Gastroesophageal sphincter (tissue), 4 donors: ENCODE data around the gene MOB3A. TPM values are rescaled to one million over a fixed set of nuclear protein-coding genes. Genes with fewer than 3 reads are reported as not detected.

ENCODE experiments used
- ATAC-seq: fragments of 150-250 bp; one replicate; pipeline ENCODE4 v1.9.1; 2016; ENCODE audit warnings: mild to moderate bottlenecking, moderate library complexity
- H3K27ac ChIP-seq, 4 donors: fragments of 200-600 bp; sonication (generic) in 3 of 4; 1 replicate in 3 of 4; 2 replicates in 1 of 4; pipeline ENCODE4 v1.5.1; 2016 to 2019
- H3K27me3 ChIP-seq: fragments of 200-600 bp; sonication (generic); one replicate; pipeline ENCODE4 v1.5.1; 2019
- H3K36me3 ChIP-seq, 2 donors: fragments of 200-600 bp; sonication (generic); one replicate each; pipeline ENCODE4 v1.5.1; 2019; ENCODE audit warnings: control low read depth in 1 of 2
- H3K4me1 ChIP-seq, 3 donors: fragments of 200-600 bp; sonication (generic); 1 replicate in 2 of 3; 2 replicates in 1 of 3; pipeline ENCODE4 v1.5.1; 2016 to 2019; ENCODE audit warnings: control low read depth in 2 of 3
- H3K4me3 ChIP-seq, 2 donors: fragments of 200-600 bp; sonication (generic); one replicate each; pipeline ENCODE4 v1.5.1; 2019; ENCODE audit warnings: mild to moderate bottlenecking in 1 of 2, moderate library complexity in 1 of 2
- H3K9me3 ChIP-seq, 3 donors: fragments of 200-600 bp; sonication (generic); one replicate each; pipeline ENCODE4 v1.5.1; 2017 to 2019; ENCODE audit warnings: control low read depth in 2 of 3
- CTCF ChIP-seq, 4 experiments: fragments of 200-600 bp in 2 of 4; fragments of 450-650 bp in 2 of 4; sonication (generic) in 1 of 4; IDR thresholded peaks; one replicate each; pipeline ENCODE4 v1.5.1; 2017 to 2019; ENCODE audit warnings: antibody characterized with exemption in 4 of 4, mild to moderate bottlenecking in 2 of 4, moderate library complexity in 2 of 4
- EP300 ChIP-seq: sonication (generic); formaldehyde crosslinking; IDR thresholded peaks from one replicate; pipeline ENCODE4 v1.6.1; 2017; ENCODE audit warnings: antibody characterized with exemption, mild to moderate bottlenecking
- POLR2A ChIP-seq, 2 donors: fragments of 450-650 bp; IDR thresholded peaks; one replicate each; pipeline ENCODE4 v1.6.1; 2017; ENCODE audit warnings: antibody characterized with exemption in 2 of 2, mild to moderate bottlenecking in 2 of 2, moderate library complexity in 1 of 2
- POLR2AphosphoS5 ChIP-seq: sonication (generic); formaldehyde crosslinking; IDR thresholded peaks from one replicate; pipeline ENCODE4 v1.6.1; 2017; ENCODE audit warnings: antibody characterized with exemption
- WGBS, 2 donors: methylation state at CpG; one replicate each; pipeline ENCODE4 v1.1.5; 2018; ENCODE audit warnings: low coverage in 1 of 2; 5-methylcytosine and 5-hydroxymethylcytosine counted together
- total RNA-seq, 4 donors: library from RNA; depleted of rRNA; stranded (reverse); fragments of >200 nt; gene quantifications; one replicate each; pipeline ENCODE4 v1.1.0, GENCODE V29; 2016

Gene MOB3A
- total RNA-seq, 4 donors from 2014 or later = 29.0 to 69.9 (median 38.6) TPM

- H3K27ac ChIP-seq = no peak overlapping the region
- no peaks in the 10 kb centered on the region for H3K27me3 ChIP-seq
- 87% methylated on average over 3 of the region's 18 CpGs; no CpG with 5 or more reads in 1 of the 2 donors for WGBS, 2 donors
- TF ChIP-seq EP300 = no peak
- no peak for TF ChIP-seq CTCF (IDR thresholded peaks at IDR 0.05)
- no peak for TF ChIP-seq POLR2A (IDR thresholded peaks at IDR 0.05)
- no peak for TF ChIP-seq POLR2AphosphoS5
- no peak overlapping the region for H3K4me3 ChIP-seq
- no peaks in the 10 kb centered on the region for H3K9me3 ChIP-seq
- H3K36me3 ChIP-seq = peaks cover 0 to 100% of the 10 kb centered on the region in 2 donors
- H3K4me1 ChIP-seq = no peaks in the 10 kb centered on the region
- ATAC-seq = no peak
These were observed 22.3 kb upstream of the MOB3A start for GRCh38 chr19:2118438-2118837.

- Histone ChIP-seq H3K27me3 (no peaks in the 10 kb centered on the region), H3K9me3 (no peaks in the 10 kb centered on the region), H3K4me3 (no peak overlapping the region), H3K27ac (no peak overlapping the region), H3K36me3 (peaks cover 0 to 100% of the 10 kb centered on the region in 2 donors), H3K4me1 (no peaks in the 10 kb centered on the region)
- WGBS, 2 donors = 80% methylated on average over 1 of the region's 27 CpGs; no CpG with 5 or more reads in 1 of the 2 donors
- TF ChIP-seq EP300 (no peak), CTCF (IDR thresholded peaks at IDR 0.05) (no peak), POLR2AphosphoS5 (no peak), POLR2A (IDR thresholded peaks at IDR 0.05) (no peak)
- no peak for ATAC-seq
These were observed 21.3 kb upstream of the MOB3A start for GRCh38 chr19:2117215-2117960.

DNA sequence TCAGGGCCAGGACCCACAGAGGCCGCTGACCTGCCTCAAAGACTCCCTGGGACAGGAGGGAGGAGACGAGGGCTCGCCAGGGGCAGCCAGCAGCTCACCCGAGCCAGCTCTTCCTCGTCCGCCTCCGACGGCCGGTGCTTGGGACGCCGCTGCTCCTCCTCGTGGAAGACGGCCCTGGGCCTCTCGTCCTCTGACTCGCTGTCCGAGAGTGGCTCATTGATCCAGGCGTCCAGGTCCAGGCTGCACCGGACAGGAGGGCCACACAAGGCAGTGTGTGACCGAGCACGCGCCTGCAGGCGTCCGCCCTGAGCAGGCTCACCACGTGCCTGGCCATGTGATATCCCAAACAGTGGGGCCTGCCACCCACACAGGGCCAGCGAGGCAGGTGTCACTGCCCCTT is 20.4 kb upstream of the MOB3A start:
- Histone ChIP-seq H3K36me3 (peaks cover 0 to 100% of the 10 kb centered on the region in 2 donors), H3K9me3 (no peaks in the 10 kb centered on the region), H3K4me1 (no peaks in the 10 kb centered on the region), H3K27ac (no peak overlapping the region), H3K27me3 (no peaks in the 10 kb centered on the region), H3K4me3 (no peak overlapping the region)
- ATAC-seq = no peak
- WGBS, 2 donors = 84% methylated on average over 5 of the region's 25 CpGs; no CpG with 5 or more reads in 1 of the 2 donors
- TF ChIP-seq POLR2A (IDR thresholded peaks at IDR 0.05) = no peak

GRCh38 chr19:2115911-2116426 is 19.8 kb upstream of the MOB3A start:
- Histone ChIP-seq H3K36me3 (peaks cover 0 to 100% of the 10 kb centered on the region in 2 donors), H3K27ac (no peak overlapping the region), H3K9me3 (no peaks in the 10 kb centered on the region), H3K27me3 (no peaks in the 10 kb centered on the region), H3K4me1 (no peaks in the 10 kb centered on the region), H3K4me3 (no peak overlapping the region)
- no peak for ATAC-seq
- no CpG with 5 or more reads among the region's 24 CpGs for WGBS, 2 donors
- no peak for TF ChIP-seq EP300
- no peak for TF ChIP-seq POLR2A (IDR thresholded peaks at IDR 0.05)
- no peak for TF ChIP-seq CTCF (IDR thresholded peaks at IDR 0.05)
- no peak for TF ChIP-seq POLR2AphosphoS5

GRCh38 chr19:2115324-2115723 is 19.2 kb upstream of the MOB3A start:
- H3K4me1 ChIP-seq = no peaks in the 10 kb centered on the region
- H3K27me3 ChIP-seq = no peaks in the 10 kb centered on the region
- TF ChIP-seq CTCF (IDR thresholded peaks at IDR 0.05) (no peak), POLR2AphosphoS5 (no peak), POLR2A (IDR thresholded peaks at IDR 0.05) (no peak), EP300 (no peak)
- no peak overlapping the region for H3K4me3 ChIP-seq
- H3K27ac ChIP-seq = no peak overlapping the region
- peaks cover 0 to 100% of the 10 kb centered on the region in 2 donors for H3K36me3 ChIP-seq
- no peaks in the 10 kb centered on the region for H3K9me3 ChIP-seq
- no peak for ATAC-seq
- WGBS, 2 donors = 100% methylated on average over 1 of the region's 25 CpGs; no CpG with 5 or more reads in 1 of the 2 donors
